Neural cell (in vitro differentiated cells): ENCODE measurements around the gene NOS1AP. TPM values are rescaled to one million over a fixed set of nuclear protein-coding genes. Genes with fewer than 3 reads are reported as not detected.

Experiments used
- H2AFZ ChIP-seq: fragments of 200-600, 300-800 bp; sonication (generic), shearing (Covaris generic); 2 replicates; pipeline ENCODE4 v1.6.0; 2014; ENCODE audit warnings: low read depth, mild to moderate bottlenecking, antibody characterized with exemption, low read length, moderate library complexity
- H3F3A ChIP-seq: fragments of 200-600 bp; shearing (Covaris generic); 2 replicates; pipeline ENCODE4 v1.6.1; 2016; ENCODE audit warnings: mild to moderate bottlenecking, moderate library complexity, mixed read lengths, antibody characterized with exemption, low read length; ENCODE audit not compliant: insufficient read depth, poor library complexity, severe bottlenecking
- H3K27ac ChIP-seq: fragments of 200-600, 300-800 bp; sonication (generic), shearing (Covaris generic); 2 replicates; pipeline ENCODE4 v1.5.1; 2014; ENCODE audit warnings: mild to moderate bottlenecking, low read length, moderate library complexity
- H3K27me3 ChIP-seq: fragments of 300-800, 200-600 bp; sonication (generic), shearing (Covaris generic); 2 replicates; pipeline ENCODE4 v1.6.0; 2014; ENCODE audit warnings: mild to moderate bottlenecking, low read depth, low read length, moderate library complexity; ENCODE audit not compliant: insufficient read depth
- H3K36me3 ChIP-seq: fragments of 300-800, 200-600 bp; sonication (generic), shearing (Covaris generic); 2 replicates; pipeline ENCODE4 v1.5.1; 2014; ENCODE audit warnings: mild to moderate bottlenecking, antibody characterized with exemption, low read length, moderate library complexity; ENCODE audit not compliant: insufficient read depth
- H3K4me2 ChIP-seq: fragments of 300-800, 200-600 bp; sonication (generic), shearing (Covaris generic); 2 replicates; pipeline ENCODE4 v1.6.0; 2014; ENCODE audit warnings: mild to moderate bottlenecking, low read length
- H3K4me3 ChIP-seq: fragments of 300-800, 200-600 bp; sonication (generic), shearing (Covaris generic); 2 replicates; pipeline ENCODE4 v1.5.1; 2014; ENCODE audit warnings: mild to moderate bottlenecking, low read length, moderate library complexity
- H3K79me2 ChIP-seq: fragments of 200-600 bp; shearing (Covaris generic); replicated peaks from 2 replicates; pipeline ENCODE4 v1.6.0; 2014; ENCODE audit warnings: mild to moderate bottlenecking, low read length, moderate library complexity; ENCODE audit not compliant: insufficient read depth
- H3K9ac ChIP-seq: fragments of 300-800, 200-600 bp; sonication (generic), shearing (Covaris generic); 2 replicates; pipeline ENCODE4 v1.6.1; 2016; ENCODE audit warnings: mild to moderate bottlenecking, low read length, mixed read lengths
- H3K9me2 ChIP-seq: fragments of 200-600 bp; shearing (Covaris generic); 2 replicates; pipeline ENCODE4 v1.6.1; 2016; ENCODE audit warnings: mild to moderate bottlenecking, low read length, mixed read lengths; ENCODE audit not compliant: insufficient read depth
- H3K9me3 ChIP-seq: fragments of 200-600, 300-800 bp; sonication (generic), shearing (Covaris generic); 2 replicates; pipeline ENCODE4 v1.6.1; 2016; ENCODE audit warnings: mild to moderate bottlenecking, mixed run types, low read length, moderate library complexity, mixed read lengths
- H4K20me1 ChIP-seq: fragments of 200-600 bp; shearing (Covaris generic); 2 replicates; pipeline ENCODE4 v1.6.1; 2016; ENCODE audit warnings: mild to moderate bottlenecking, mixed run types; ENCODE audit not compliant: insufficient read depth
- EP300 ChIP-seq: fragments of 450-650 bp; conservative IDR thresholded peaks from 2 replicates; pipeline ENCODE4 v1.6.1; 2014; ENCODE audit warnings: antibody characterized with exemption, mild to moderate bottlenecking, moderate library complexity; ENCODE audit not compliant: poor library complexity, severe bottlenecking
- EZH2 ChIP-seq: fragments of 200-600, 300-800 bp; shearing (Covaris generic), sonication (generic); IDR thresholded peaks from 2 replicates; pipeline ENCODE4 v1.6.1; 2014; ENCODE audit warnings: antibody characterized with exemption, low read length, borderline replicate concordance, mild to moderate bottlenecking; ENCODE audit not compliant: insufficient read depth, poor library complexity, severe bottlenecking
- MXI1 ChIP-seq: fragments of 450-650 bp; conservative IDR thresholded peaks from 2 replicates; pipeline ENCODE4 v1.6.1; 2014; ENCODE audit warnings: antibody characterized with exemption, mild to moderate bottlenecking; ENCODE audit not compliant: poor library complexity, severe bottlenecking
- POLR2AphosphoS5 ChIP-seq: IDR thresholded peaks from 2 replicates; pipeline ENCODE4 v1.6.1; 2012
- RAD21 ChIP-seq: fragments of 450-650 bp; conservative IDR thresholded peaks from 2 replicates; pipeline ENCODE4 v1.6.1; 2014; ENCODE audit warnings: antibody characterized with exemption, mild to moderate bottlenecking, moderate library complexity
- SMC3 ChIP-seq: fragments of 450-650 bp; conservative IDR thresholded peaks from 2 replicates; pipeline ENCODE4 v1.6.1; 2014; ENCODE audit warnings: antibody characterized with exemption, mild to moderate bottlenecking, moderate library complexity; ENCODE audit not compliant: poor library complexity
- TAF1 ChIP-seq: IDR thresholded peaks from 2 replicates; pipeline ENCODE4 v1.6.1; 2012; ENCODE audit warnings: low read depth
- polyA plus RNA-seq: library from polyadenylated mRNA; depleted of rRNA; stranded (reverse); fragments of >200 nt; gene quantifications from 2 replicates; pipeline ENCODE4 v1.2.3, GENCODE V29; 2014
- TF ChIP-seq, protein P1 (sequence below): IDR thresholded peaks from 2 replicates; pipeline ENCODE4 v1.6.1; 2012; ENCODE audit warnings: borderline replicate concordance
- TF ChIP-seq, protein P2 (sequence below): fragments of 450-650 bp; IDR thresholded peaks from 2 replicates; pipeline ENCODE4 v1.5.1; 2014; ENCODE audit warnings: antibody characterized with exemption, mild to moderate bottlenecking, moderate library complexity; ENCODE audit not compliant: poor library complexity, severe bottlenecking

Gene NOS1AP
- polyA plus RNA-seq, 1 donor from 2014 or later, result 5.3 TPM

GRCh38 chr1:162180813-162181212, 111.3 kb downstream of the NOS1AP start:
- Histone ChIP-seq H3K27ac (peak overlapping the region; percentile 70), H3K4me2 (peak overlapping the region; percentile 52), H3K9me3 (no peaks in the 10 kb centered on the region), H2AFZ (no peak overlapping the region), H3K36me3 (no peaks in the 10 kb centered on the region), H3K9ac (peak overlapping the region; percentile 11), H3K79me2 (peaks cover 5% of the 10 kb centered on the region), H3K4me3 (peak overlapping the region; percentile 39), H4K20me1 (no peaks in the 10 kb centered on the region), H3F3A (peaks cover 3% of the 10 kb centered on the region), H3K9me2 (no peaks in the 10 kb centered on the region), H3K27me3 (no peaks in the 10 kb centered on the region)
- TF ChIP-seq RAD21, result peak; percentile 18
- no peak for TF ChIP-seq EZH2
- TF ChIP-seq EP300, result no peak

GRCh38 chr1:162182090-162182489, 112.6 kb downstream of the NOS1AP start:
- no peaks in the 10 kb centered on the region for H4K20me1 ChIP-seq
- no peaks in the 10 kb centered on the region for H3K9me3 ChIP-seq
- H3K9ac ChIP-seq, result no peak overlapping the region
- H2AFZ ChIP-seq, result no peak overlapping the region
- H3K79me2 ChIP-seq, result peaks cover 10% of the 10 kb centered on the region
- no peaks in the 10 kb centered on the region for H3K27me3 ChIP-seq
- peak overlapping the region; percentile 39 for H3K4me3 ChIP-seq
- H3K27ac ChIP-seq, result peak overlapping the region; percentile 70
- no peaks in the 10 kb centered on the region for H3K9me2 ChIP-seq
- H3K36me3 ChIP-seq, result no peaks in the 10 kb centered on the region
- no peak overlapping the region for H3K4me2 ChIP-seq
- H3F3A ChIP-seq, result peaks cover 3% of the 10 kb centered on the region
- TF ChIP-seq, protein P1, sequence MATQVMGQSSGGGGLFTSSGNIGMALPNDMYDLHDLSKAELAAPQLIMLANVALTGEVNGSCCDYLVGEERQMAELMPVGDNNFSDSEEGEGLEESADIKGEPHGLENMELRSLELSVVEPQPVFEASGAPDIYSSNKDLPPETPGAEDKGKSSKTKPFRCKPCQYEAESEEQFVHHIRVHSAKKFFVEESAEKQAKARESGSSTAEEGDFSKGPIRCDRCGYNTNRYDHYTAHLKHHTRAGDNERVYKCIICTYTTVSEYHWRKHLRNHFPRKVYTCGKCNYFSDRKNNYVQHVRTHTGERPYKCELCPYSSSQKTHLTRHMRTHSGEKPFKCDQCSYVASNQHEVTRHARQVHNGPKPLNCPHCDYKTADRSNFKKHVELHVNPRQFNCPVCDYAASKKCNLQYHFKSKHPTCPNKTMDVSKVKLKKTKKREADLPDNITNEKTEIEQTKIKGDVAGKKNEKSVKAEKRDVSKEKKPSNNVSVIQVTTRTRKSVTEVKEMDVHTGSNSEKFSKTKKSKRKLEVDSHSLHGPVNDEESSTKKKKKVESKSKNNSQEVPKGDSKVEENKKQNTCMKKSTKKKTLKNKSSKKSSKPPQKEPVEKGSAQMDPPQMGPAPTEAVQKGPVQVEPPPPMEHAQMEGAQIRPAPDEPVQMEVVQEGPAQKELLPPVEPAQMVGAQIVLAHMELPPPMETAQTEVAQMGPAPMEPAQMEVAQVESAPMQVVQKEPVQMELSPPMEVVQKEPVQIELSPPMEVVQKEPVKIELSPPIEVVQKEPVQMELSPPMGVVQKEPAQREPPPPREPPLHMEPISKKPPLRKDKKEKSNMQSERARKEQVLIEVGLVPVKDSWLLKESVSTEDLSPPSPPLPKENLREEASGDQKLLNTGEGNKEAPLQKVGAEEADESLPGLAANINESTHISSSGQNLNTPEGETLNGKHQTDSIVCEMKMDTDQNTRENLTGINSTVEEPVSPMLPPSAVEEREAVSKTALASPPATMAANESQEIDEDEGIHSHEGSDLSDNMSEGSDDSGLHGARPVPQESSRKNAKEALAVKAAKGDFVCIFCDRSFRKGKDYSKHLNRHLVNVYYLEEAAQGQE, result no peak
- no peak for TF ChIP-seq EZH2

GRCh38 chr1:162185314-162186025, 116.0 kb downstream of the NOS1AP start:
- H3K9me2 ChIP-seq, result no peaks in the 10 kb centered on the region
- no peak overlapping the region for H3K27ac ChIP-seq
- no peaks in the 10 kb centered on the region for H4K20me1 ChIP-seq
- no peak for TF ChIP-seq EP300
- TF ChIP-seq, protein P1, result no peak
- no peak for TF ChIP-seq POLR2AphosphoS5
- TF ChIP-seq RAD21, result no peak
- no peak for TF ChIP-seq EZH2
- TF ChIP-seq, protein P2, sequence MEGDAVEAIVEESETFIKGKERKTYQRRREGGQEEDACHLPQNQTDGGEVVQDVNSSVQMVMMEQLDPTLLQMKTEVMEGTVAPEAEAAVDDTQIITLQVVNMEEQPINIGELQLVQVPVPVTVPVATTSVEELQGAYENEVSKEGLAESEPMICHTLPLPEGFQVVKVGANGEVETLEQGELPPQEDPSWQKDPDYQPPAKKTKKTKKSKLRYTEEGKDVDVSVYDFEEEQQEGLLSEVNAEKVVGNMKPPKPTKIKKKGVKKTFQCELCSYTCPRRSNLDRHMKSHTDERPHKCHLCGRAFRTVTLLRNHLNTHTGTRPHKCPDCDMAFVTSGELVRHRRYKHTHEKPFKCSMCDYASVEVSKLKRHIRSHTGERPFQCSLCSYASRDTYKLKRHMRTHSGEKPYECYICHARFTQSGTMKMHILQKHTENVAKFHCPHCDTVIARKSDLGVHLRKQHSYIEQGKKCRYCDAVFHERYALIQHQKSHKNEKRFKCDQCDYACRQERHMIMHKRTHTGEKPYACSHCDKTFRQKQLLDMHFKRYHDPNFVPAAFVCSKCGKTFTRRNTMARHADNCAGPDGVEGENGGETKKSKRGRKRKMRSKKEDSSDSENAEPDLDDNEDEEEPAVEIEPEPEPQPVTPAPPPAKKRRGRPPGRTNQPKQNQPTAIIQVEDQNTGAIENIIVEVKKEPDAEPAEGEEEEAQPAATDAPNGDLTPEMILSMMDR, result no peak
- TF ChIP-seq TAF1, result no peak
- TF ChIP-seq MXI1, result no peak
- TF ChIP-seq SMC3, result no peak
- no peak overlapping the region for H2AFZ ChIP-seq
- H3K79me2 ChIP-seq, result peaks cover 5% of the 10 kb centered on the region
- no peaks in the 10 kb centered on the region for H3K27me3 ChIP-seq
- no peak overlapping the region for H3K9ac ChIP-seq
- H3K4me3 ChIP-seq, result no peak overlapping the region
- H3K9me3 ChIP-seq, result no peaks in the 10 kb centered on the region
- H3K36me3 ChIP-seq, result no peaks in the 10 kb centered on the region
- peaks cover 3% of the 10 kb centered on the region for H3F3A ChIP-seq
- H3K4me2 ChIP-seq, result no peak overlapping the region
